ENCODE results near the gene OSBPL8. TPM values are rescaled to one million over a fixed set of nuclear protein-coding genes. Genes with fewer than 3 reads are reported as not detected.

Gene OSBPL8
- total and polyA plus RNA-seq, 2 donors (not counting 1 experiment from before 2014, with no cell fraction given), result 89.6 to 240 TPM

DNA sequence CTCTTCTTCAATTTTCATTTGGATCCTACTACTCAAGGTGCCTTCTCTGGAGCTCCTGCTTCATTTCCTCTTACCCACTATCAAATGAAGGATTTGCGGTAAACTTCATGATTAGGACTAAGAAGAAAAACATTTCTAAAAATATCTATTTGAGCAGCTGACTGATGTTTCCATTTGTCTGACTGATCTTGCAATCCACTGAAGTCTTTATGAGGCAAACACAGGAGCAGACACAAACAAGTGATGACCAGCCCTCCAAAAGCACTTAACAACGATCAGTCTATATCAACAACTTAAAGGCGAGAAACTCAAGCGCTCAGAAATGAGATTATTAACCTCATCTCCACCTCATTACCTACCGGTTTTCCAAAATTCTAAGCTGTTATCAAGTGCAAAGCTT is 26.2 kb downstream of the OSBPL8 start:
- no peak for TF ChIP-seq CTCF (conservative IDR thresholded peaks at IDR 0.05 in 1 of 2, IDR thresholded peaks at IDR 0.05 in 1 of 2; ENCODE audit: low read depth in 1 of 2, low read length in 2 of 2)
- no peak for TF ChIP-seq EZH2 (IDR thresholded peaks at IDR 0.05; ENCODE audit: low read length, missing control alignments)
- Histone ChIP-seq H3K27ac (ENCODE audit: insufficient read depth, low read length) (no peak overlapping the region), H3K9me3 (ENCODE audit: control insufficient read depth, insufficient read depth, low read depth, low read length) (no peaks in the 10 kb centered on the region)

GRCh38 chr12:76532520-76532919 is 27.1 kb downstream of the OSBPL8 start:
- Histone ChIP-seq H3K4me3 (replicated peaks in 1 of 4; ENCODE audit: control extremely low read depth in 1 of 4, insufficient read depth in 1 of 4, low read depth in 3 of 4, low read length in 4 of 4) (no peak overlapping the region), H3K9ac (ENCODE audit: insufficient read depth, low read length) (no peak overlapping the region), H2AFZ (ENCODE audit: low read length) (no peak overlapping the region), H3K9me3 (ENCODE audit: control insufficient read depth, insufficient read depth, low read depth, low read length) (no peaks in the 10 kb centered on the region), H3K27ac (ENCODE audit: insufficient read depth, low read length) (no peak overlapping the region), H4K20me1 (ENCODE audit: control insufficient read depth, extremely low read depth, insufficient read depth, low read length) (no peaks in the 10 kb centered on the region), H3K4me1 (ENCODE audit: control insufficient read depth, extremely low read depth, insufficient read depth, low read length) (no peaks in the 10 kb centered on the region), H3K27me3 (ENCODE audit: control insufficient read depth, insufficient read depth, low read length) (no peaks in the 10 kb centered on the region), H3K79me2 (ENCODE audit: control insufficient read depth, insufficient read depth, low read length) (peaks cover 17% of the 10 kb centered on the region), H3K4me2 (ENCODE audit: extremely low read depth, insufficient read depth, low read length) (no peak overlapping the region), H3K36me3 (ENCODE audit: control insufficient read depth, insufficient read depth, low read length) (no peaks in the 10 kb centered on the region)
- TF ChIP-seq EZH2 (IDR thresholded peaks at IDR 0.05; ENCODE audit: low read length, missing control alignments) (no peak), CTCF (conservative IDR thresholded peaks at IDR 0.05 in 1 of 2, IDR thresholded peaks at IDR 0.05 in 1 of 2; ENCODE audit: low read depth in 1 of 2, low read length in 2 of 2) (no peak)
- no peak for DNase-seq (ENCODE audit: low read depth in 2 of 2)

More for the DNA sequence above, 26.2 kb downstream of the OSBPL8 start:
- Histone ChIP-seq H3K4me1 (ENCODE audit: control insufficient read depth, extremely low read depth, insufficient read depth, low read length) (no peaks in the 10 kb centered on the region), H3K79me2 (ENCODE audit: control insufficient read depth, insufficient read depth, low read length) (peaks cover 14% of the 10 kb centered on the region), H3K36me3 (ENCODE audit: control insufficient read depth, insufficient read depth, low read length) (no peaks in the 10 kb centered on the region), H3K4me2 (ENCODE audit: extremely low read depth, insufficient read depth, low read length) (peak overlapping the region; percentile 23), H3K27me3 (ENCODE audit: control insufficient read depth, insufficient read depth, low read length) (no peaks in the 10 kb centered on the region), H2AFZ (ENCODE audit: low read length) (no peak overlapping the region), H3K4me3 (replicated peaks in 1 of 4; ENCODE audit: control extremely low read depth in 1 of 4, insufficient read depth in 1 of 4, low read depth in 3 of 4, low read length in 4 of 4) (no peak overlapping the region), H4K20me1 (ENCODE audit: control insufficient read depth, extremely low read depth, insufficient read depth, low read length) (no peaks in the 10 kb centered on the region), H3K9ac (ENCODE audit: insufficient read depth, low read length) (no peak overlapping the region)
- peak in 1 of 2 donors; percentile 12 for DNase-seq (ENCODE audit: low read depth in 2 of 2)

DNA sequence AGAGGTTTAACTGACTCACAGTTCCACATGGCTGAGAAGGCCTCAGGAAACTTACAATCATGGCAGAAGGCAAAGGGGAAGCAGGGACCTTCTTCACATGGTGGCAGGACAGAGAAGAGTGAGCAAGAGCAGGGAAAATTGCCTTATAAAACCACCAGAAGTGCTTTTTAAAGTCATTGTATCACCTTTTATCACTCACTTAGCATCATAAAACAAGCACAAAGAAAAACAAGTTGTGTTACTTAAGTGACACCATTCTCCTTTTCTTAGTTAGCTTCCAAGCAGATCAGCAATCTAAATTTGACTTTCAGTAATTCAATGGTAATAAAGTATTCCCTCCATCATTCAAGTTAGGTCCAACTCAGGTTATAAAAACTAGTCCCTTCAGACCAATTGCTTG is 28.5 kb downstream of the OSBPL8 start:
- no peak for TF ChIP-seq CTCF (conservative IDR thresholded peaks at IDR 0.05 in 1 of 2, IDR thresholded peaks at IDR 0.05 in 1 of 2; ENCODE audit: low read depth in 1 of 2, low read length in 2 of 2)
- H3K27ac ChIP-seq (ENCODE audit: insufficient read depth, low read length), result no peak overlapping the region
- H3K9ac ChIP-seq (ENCODE audit: insufficient read depth, low read length), result no peak overlapping the region
- no peak for DNase-seq (ENCODE audit: low read depth in 2 of 2)
- no peak overlapping the region for H2AFZ ChIP-seq (ENCODE audit: low read length)
- H3K36me3 ChIP-seq (ENCODE audit: control insufficient read depth, insufficient read depth, low read length), result no peaks in the 10 kb centered on the region
- no peaks in the 10 kb centered on the region for H3K4me1 ChIP-seq (ENCODE audit: control insufficient read depth, extremely low read depth, insufficient read depth, low read length)
- H3K79me2 ChIP-seq (ENCODE audit: control insufficient read depth, insufficient read depth, low read length), result peaks cover 20% of the 10 kb centered on the region
- H3K4me2 ChIP-seq (ENCODE audit: extremely low read depth, insufficient read depth, low read length), result no peak overlapping the region
- H3K4me3 ChIP-seq (replicated peaks in 1 of 4; ENCODE audit: control extremely low read depth in 1 of 4, insufficient read depth in 1 of 4, low read depth in 3 of 4, low read length in 4 of 4), result no peak overlapping the region
- no peaks in the 10 kb centered on the region for H3K9me3 ChIP-seq (ENCODE audit: control insufficient read depth, insufficient read depth, low read depth, low read length)
- H3K27me3 ChIP-seq (ENCODE audit: control insufficient read depth, insufficient read depth, low read length), result no peaks in the 10 kb centered on the region
- H4K20me1 ChIP-seq (ENCODE audit: control insufficient read depth, extremely low read depth, insufficient read depth, low read length), result no peaks in the 10 kb centered on the region
